GM19035 (cell line): ENCODE data around the gene HSPG2.

Experiments
- ATAC-seq: cut with Tn5 transposase; IDR thresholded peaks from one replicate; pipeline ENCODE4 v1.9.1; 2021; ENCODE audit not compliant: unreplicated experiment

HSPG2 gene

DNA sequence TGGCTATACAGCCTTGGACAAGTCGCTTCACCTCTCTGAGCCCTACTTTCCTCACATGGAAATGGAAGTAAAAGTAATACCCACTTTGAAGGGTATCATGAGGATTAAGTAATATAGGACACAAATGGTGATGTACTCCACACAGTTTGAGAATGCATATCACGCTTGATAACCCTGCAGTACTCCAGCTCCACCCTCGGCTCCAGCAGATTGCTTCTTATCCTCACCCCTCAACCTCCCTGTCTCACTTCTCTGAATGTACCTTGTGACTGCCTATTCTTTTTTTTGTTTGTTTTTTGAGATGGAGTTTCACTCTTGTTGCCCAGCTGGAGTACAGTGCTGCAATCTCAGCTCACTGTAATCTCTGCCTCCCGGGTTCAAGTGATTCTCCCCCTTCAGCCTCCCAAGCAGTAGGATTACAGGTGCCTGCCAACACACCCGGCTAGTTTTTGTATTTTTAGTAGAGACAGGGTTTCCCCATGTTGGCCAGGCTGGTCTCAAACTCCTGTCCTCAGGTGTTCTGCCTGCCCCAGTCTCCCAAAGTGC is 69.6 kb downstream of the HSPG2 start:
- ATAC-seq = no peak

DNA sequence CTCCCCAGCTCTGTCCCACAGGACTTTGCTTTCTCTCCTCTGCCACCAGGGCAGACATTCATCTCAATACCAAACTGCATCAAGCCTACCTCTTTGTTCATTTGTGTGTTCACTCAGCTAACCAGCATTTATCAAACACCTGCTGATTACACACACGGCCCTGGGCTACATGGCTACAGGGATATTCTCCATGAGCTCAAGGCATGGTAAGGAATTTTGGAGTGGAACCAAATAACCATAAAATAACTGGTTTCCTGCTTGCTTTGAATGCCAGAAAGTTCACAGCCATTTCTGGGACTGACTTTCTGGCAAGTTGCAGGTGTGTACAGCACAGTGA is 70.4 kb downstream of the HSPG2 start:
- ATAC-seq = no peak

DNA sequence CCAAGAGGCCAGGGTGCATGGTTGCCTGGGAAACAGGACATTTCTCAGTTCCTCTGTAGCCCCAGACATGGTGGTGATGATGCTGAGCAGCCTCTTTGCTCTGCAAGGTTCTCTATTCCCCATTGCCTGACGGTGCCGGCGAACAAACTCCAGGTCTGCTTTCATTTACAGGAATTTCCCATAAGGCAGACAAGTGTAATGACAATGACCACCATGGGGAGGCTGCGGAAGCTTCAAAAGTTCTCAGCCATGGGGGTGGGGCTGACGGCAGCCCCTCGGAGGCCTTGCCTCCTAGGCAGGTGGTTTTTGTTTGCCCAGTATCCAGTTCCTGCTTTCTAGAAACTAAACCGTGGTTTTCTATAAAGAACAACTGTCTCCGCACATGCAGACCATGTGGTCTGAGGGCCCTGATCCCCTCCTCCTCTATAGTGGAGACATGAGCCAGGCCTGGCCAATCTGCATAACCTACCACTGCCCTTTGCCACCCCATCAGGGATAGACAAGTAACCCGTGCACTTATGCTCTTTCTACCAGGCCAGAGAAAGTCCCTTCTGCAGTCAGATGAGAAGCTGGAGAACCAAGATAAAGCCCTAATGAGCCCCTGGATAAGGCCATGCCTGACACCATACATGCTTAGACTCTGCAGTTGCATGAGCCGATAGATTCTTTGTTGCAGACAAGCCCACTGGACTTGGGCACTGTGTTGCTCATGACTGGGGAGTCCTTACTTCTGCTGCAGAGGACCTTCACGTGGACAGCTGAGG is 71.0 kb downstream of the HSPG2 start:
- ATAC-seq = peak; percentile 70

DNA sequence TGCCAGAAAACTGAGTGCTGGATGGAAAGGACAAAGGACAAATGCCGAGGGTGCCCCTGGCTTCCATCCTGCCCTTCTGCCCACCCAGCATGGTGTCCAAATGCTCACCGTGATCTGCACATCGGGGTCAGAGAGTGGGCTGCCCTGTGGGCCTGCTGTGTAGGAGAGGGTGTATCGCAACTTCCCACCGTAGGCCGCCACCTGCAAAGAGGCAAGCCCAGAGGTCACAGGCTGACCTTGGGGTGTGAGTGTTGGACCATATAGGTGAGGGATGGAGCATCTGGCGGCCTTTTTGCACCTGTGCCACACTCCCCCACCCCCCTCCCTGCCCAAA is 71.5 kb downstream of the HSPG2 start:
- peak; percentile 19 for ATAC-seq

DNA sequence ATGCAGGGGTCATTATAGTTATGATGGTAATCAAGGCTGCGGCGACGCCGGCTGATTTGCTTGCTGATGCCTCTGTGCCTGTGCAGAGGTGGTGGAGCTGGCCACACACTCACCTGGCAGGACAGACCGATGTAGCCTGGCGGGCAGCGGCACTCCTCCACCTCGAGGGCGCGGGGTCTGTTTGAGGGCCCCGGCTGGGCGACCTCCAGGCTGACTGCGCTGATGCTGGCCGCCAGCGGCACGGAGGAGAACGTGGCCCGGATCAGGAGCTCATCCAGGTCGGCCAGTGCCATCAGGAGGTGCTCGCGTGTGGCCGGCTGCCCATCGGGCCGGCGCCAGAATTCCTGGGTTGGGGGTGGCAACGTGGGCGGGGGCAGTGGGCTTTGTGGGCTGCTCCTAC is 72.4 kb downstream of the HSPG2 start:
- no peak for ATAC-seq

DNA sequence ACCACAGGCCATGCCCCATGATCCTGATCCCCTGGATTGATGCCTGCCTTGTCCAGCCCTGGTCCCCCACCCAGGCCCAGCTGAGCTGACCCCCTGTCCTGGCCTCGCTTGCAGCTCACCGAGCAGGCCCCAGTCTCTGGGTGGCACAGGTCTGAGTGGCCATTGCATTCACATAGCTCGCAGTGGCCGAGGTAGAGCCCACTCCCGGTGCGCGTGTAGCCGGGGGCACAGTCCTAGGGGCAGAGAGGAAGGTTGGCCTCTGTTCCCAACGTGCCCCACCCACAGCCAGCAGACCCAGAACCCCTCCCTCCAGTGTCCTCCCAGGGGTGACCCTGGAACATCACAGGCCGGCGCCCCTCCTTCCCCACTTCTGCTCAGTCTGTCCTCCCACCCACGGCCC is 73.1 kb downstream of the HSPG2 start:
- ATAC-seq = no peak

DNA sequence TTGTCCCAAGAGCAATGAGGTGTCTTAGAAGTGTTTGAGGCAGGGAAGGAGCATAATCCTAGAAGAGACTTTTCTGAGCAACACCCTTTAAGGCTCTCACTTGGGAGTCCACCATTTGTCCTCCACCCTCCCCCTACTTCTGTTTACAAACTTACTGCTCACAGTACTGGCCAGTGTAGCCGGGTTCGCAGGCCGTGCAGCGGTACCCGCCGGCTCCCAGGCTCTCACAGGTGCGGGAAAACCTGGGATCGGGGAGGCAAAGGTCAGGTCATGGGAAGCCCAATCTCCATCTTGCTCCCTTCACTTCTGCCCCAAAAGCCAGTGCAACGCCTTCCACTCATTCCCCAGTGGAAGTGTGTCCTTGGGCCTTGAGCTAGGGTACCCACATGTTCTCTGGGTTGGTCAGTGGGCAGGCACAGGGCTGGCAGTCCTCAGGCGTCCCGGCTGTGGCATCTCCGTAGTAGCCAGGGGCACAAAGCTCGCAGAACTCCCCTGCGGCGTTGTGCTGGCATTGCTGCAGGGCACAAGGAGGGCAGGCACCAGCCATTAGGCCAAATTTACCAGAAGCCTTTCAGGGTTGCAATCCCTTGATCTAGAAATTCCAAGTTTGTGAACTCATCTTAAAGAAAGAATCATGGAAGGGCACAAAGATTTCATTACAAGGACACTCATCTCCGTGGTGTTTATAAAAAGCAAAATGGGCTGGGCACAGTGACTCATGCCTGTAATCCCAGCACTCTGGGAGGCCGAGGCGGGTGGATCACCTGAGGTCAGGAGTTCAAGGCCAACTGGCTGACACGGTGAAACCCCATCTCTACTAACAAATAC is 75.3 kb downstream of the HSPG2 start:
- ATAC-seq = no peak

DNA sequence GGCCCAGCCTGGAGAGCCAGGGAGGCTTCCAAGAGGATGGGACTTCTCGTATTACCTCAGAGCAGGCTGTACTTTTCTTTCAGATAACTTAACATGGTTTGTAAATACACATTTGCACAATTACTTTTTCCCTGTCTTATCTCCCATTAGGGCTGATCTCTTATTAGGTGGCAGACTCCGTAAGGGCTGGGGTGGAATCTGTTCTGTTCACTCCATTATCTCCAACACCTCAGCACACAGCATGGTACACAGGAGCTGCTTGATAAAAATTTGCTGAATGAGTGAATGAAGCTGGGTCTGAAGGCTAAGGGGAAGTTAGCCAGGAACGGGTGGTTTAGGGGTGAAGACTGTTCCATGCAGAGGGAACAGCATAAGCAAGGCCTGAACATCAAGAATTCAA is 76.1 kb downstream of the HSPG2 start:
- no peak for ATAC-seq

DNA sequence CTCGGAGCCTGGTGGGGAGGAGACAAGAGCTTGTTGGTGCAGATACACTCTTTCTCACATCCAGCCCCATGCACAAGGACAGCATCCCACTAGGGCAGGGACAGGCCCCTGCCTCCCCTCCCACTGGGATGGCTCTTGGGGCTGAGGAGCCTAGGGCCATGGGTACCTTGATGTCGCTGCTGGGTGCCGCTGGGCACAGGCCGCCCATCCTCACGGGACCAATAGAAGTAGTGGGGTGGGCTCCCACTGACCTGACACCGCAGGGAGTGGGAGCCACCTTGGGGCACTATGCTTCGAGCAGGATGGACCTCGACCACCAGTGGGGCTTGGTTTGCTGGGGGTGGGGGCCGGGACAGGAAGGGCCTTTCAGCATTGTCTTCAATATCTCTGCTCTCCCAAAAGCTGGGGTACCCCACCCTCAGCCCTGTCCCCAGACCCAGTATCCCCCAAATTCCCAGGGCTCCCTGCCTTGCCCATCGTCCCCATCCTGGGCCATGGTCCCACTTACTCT is 77.4 kb downstream of the HSPG2 start:
- no peak for ATAC-seq

DNA sequence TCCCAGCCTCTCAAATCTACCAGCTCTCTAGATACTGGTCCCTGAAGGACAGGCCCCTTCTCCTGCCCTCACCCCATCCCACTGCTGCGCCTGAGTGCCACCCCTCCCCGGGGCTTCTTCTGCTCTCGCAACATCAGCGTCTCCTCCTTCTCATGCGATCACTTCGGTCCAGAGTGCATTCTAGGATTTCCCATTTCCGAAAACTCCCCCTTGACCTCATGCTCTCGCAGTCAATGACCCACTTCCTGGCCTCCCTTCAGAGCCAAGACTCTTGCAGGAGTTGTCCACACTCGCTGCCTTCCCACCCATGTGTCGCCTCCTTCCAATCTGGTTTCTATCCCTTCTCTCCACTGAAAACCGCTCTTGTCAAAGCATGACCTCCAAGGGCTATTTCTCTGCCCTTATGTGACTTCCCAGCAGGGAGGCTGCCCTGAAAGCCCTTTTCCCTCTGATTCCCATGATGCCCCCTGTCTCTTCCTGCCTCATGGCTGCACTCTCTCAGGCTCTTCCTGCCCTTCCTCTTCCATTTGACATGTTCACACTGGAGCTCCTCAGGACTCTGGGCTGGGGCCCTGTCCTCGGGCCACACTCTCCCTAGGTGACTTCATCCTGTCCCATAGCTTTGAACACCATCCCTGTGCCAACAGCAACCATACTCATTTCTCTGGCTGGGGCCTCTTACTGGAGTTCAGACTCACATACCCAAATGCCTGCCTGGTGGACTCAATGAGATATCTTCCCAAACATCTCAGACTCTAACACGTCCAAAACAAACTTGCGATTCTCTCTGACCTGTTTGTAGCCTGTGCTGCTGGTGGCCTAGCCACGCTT is 79.1 kb downstream of the HSPG2 start:
- no peak for ATAC-seq

DNA sequence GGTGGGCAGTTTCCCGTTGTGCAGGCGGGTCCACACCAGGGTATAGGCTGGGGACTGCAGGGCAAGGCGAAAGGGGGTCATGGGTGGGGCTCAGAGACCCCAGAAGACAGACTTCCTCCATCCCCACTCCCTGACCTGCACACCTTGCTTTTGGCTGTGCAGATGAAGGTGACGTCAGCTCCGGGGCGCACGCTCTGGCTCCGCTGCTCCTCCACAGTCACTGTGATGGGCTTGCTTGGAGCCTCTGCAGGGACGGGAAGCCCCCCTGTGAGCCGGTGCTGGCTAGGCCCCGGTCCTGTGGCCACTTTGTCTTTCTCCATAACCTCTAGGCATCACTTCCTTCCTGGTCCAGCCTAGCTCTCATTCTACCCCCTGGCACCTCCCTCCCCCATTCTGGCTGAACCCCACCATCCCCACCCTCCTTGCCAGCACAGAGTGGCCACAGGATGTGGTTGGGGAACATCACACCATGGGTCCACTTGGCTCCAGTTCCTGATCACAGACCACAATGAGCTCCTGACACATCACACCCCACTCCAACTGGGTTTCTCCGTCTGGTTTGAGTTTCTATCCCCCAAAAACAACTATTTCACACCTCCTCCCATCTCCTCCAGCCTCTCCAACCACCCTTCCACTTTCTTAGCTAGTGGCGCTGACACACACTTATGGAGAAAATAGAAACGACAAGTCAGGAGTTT is 79.8 kb downstream of the HSPG2 start:
- ATAC-seq = no peak

DNA sequence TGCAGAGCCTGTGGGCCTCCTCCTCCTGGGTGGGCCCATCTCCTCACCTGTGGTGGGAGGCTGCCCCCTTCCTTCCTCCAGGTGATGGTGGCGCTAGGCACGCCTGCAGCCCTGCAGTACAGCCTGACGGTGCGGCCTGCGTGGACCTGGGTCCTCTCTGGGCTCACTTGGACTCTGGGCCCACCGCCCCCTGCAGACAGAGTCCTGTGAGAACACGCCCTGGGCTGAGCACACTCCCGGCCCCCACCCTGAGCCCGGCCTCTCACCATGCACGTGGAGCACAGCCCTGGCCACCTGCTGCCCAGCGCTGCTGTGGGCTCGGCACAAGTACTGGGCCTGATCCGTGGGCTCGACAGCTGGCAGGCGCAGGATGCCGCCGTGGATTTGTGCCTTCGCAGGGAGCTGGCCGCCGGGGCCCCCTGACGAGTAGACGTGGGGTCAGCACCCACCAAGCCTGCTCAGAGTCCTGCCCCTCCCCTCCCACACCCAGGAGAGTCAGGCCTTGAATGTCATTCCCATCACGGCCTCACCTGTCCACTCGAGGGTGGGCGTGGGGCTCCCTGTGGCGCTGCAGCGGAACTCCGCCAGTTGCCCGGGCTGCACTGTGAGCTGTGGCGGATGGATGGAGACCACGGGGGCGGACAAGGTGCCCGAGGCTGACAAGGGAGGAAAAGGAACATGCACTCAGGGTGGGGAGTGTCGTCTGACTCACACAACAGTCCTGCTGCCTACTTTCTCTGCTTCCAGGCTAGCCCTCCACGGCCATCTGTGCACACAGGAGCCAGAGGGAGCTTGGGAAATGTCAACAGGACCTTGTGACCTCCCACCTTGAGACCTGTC is 81.6 kb downstream of the HSPG2 start:
- ATAC-seq = no peak

DNA sequence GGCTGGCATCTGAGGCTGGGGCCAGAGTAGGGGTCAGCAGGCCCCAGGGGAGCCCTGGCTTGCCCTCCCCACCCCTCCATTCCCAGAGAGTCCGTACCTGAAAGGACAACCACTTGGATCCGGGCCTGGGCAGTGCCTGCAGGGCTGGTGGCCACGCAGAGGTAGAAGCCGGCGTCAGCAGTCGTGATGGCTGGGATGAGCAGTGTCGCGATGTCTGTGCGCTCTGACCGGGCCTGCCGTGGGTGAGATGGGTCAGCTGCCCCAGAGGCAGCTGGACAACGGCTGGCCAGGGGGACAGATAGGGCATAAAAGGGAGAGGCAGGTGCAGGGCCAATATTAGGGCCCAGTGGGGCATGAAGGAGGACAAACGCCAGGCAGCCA is 82.4 kb downstream of the HSPG2 start:
- no peak for ATAC-seq

DNA sequence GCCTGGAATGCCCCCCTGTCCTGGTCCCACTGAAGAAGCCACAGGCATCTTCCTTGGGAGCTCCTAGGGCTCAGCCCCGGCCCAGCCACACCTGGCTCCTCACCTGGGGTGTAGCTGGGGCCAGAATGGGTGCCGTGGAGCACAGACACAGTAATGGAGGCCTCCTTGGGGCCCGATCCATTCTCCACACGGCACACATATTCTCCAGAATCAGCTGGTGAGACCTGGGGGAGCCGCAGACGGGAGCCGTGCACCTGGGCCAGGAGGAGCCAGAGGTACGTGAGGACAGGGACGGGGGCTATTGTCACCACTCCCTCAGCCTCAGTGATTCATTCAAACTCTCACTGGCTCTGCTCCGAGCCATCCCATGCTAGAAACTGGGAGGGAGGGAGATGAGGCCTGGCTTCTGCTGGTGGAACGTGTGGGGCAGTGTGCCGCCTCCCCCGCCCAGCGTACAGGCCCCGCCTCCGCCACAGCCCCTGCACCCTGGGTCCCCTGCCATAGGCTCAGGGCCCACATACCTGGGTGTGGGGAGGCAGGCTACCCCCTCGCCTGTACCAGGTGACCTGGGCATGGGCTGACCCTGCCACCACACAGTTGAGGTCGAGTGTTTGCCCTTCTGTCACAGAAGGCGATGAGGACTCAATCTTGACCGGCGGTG is 82.9 kb downstream of the HSPG2 start:
- ATAC-seq = no peak

DNA sequence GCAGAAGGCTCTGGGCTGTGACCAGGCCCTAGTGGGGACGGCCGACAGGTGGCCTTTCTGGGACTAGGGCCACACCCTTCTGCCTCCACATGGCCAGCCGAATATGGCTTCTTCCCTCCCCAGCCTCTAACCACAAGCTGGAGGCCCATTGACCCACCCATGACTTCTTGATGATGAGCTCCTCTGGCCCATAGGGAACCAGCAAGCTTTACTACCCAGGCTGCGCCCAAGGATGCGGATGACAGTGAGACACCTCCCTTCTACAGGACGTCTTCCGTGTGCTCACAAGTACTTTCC is 84.0 kb downstream of the HSPG2 start:
- no peak for ATAC-seq

DNA sequence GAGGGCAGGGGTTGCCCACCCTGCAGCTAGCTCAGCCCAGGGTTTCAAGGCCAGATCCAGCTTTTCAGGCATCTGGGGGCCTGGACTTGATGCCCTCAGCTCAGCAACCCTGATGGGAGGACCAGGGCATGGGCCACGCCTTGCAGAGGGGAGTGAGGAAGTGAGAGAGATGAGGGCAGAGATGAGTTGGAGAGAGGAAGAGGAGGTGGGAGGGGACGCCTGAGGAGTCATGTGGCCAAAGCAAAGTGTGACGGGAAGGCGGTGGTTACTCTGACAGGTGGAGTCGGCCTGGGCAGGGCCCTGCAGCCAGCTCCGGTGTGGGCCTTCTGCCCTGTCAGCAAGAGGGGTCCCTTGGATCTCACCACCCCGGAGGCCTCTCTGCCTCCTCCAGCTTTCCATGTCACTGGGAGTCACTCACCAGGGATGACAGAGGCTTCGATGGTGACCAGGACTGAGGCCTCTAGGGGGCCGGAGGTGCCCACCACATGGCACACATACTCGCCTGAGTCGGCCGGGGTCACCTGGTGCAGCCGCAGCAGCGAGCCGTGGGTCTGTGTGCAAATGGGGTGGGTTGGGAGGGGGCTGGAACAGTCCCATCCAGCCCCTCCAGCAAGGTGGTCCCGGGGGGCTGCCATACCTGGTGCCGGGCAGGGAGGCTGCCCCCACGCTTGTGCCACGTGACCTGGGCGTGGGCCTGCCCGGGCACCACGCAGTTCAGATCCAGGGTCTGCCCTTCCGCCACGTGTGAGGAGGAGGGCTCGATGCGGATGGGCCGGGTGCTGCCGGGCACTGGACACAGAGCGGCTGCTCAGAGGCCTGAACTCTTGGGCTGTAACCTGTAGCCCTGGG is 84.6 kb downstream of the HSPG2 start:
- ATAC-seq = no peak

DNA sequence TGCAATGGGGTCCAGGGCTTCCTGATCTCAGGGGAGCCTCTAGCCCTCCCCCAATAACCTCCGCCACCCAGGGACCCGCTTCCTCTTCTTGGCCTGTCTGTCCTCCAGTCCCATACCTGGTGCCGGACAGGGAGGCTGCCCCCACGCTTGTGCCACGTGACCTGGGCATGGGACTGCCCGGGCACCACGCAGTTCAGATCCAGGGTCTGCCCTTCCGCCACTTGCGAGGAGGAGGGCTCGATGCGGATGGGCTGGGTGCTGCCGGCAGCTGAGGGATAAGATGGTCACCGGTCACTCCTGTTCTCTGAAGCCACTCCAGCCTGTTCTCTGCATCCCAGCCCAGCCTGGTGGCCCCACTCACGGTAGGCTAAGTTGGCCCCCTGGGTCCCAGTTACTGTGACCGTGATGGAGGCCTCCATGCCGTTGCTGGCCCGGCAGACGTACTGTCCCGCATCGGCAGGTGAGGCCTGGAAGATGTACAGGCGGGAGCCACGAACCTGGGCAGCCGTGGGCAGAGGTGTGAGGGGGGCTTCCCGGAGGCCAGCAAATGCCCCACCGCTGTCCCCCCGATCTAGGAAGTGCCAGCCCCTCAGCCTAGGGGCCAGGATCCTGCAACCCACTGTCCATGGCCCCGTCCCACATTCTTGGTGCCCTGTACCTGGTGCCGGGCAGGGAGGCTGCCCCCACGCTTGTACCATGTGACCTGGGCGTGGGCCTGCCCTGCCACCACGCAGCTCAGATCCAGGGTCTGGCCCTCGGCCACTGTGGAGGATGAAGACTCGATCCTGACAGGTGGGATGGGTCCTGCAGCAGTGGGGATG is 85.5 kb downstream of the HSPG2 start:
- ATAC-seq = no peak
